ENCODE results near the gene PKHD1. TPM values are rescaled to one million over a fixed set of nuclear protein-coding genes. Genes with fewer than 3 reads are reported as not detected.

The PKHD1 gene
- total RNA-seq, 1 experiment from 2014 or later = not detected

GRCh38 chr6:51617751-51618150 is 469.7 kb downstream of the PKHD1 start:
- Mint-ChIP-seq H3K9me3 (ENCODE audit: unreplicated experiment) (no peaks in the 10 kb centered on the region), H3K4me1 (ENCODE audit: insufficient read depth, unreplicated experiment) (peaks cover 12% of the 10 kb centered on the region), H3K4me3 (ENCODE audit: unreplicated experiment) (no peak overlapping the region), H3K27ac (ENCODE audit: low read depth, unreplicated experiment) (no peak overlapping the region), H3K27me3 (ENCODE audit: insufficient read depth, unreplicated experiment) (no peaks in the 10 kb centered on the region), H3K36me3 (ENCODE audit: insufficient read depth, unreplicated experiment) (no peaks in the 10 kb centered on the region)
- POLR2A ChIA-PET = interaction anchor here (0.6 kb wide), 1 partner anchor 218 kb away, joined by 3 read pairs; no protein-coding TSS in a partner anchor
- CTCF ChIA-PET = interaction anchor here (0.9 to 2.0 kb wide), 6 partner anchors 14 to 120 kb away, joined by 3 to 5 read pairs (median 4); no protein-coding TSS in a partner anchor
- DNase-seq (ENCODE audit: unreplicated experiment) = no peak
- no peak for TF ChIP-seq CTCF (IDR thresholded peaks at IDR 0.05; ENCODE audit: unreplicated experiment)
- no TSS peak for BruUV-seq (replicated peaks)
- intact Hi-C loops (cut with micrococcal nuclease) = no loop called here

- Mint-ChIP-seq H3K4me3 (ENCODE audit: unreplicated experiment) (no peak overlapping the region), H3K36me3 (ENCODE audit: insufficient read depth, unreplicated experiment) (no peaks in the 10 kb centered on the region), H3K9me3 (ENCODE audit: unreplicated experiment) (no peaks in the 10 kb centered on the region), H3K27me3 (ENCODE audit: insufficient read depth, unreplicated experiment) (no peaks in the 10 kb centered on the region), H3K4me1 (ENCODE audit: insufficient read depth, unreplicated experiment) (peaks cover 12% of the 10 kb centered on the region), H3K27ac (ENCODE audit: low read depth, unreplicated experiment) (no peak overlapping the region)
- no TSS peak for BruUV-seq (replicated peaks)
- intact Hi-C loops (cut with micrococcal nuclease) = no loop called here
- no peak for DNase-seq (ENCODE audit: unreplicated experiment)
- ChIA-PET CTCF (interaction anchor here (0.6 to 1.6 kb wide), 6 partner anchors 15 to 855 kb away, joined by 3 to 5 read pairs (median 4); no protein-coding TSS in a partner anchor), POLR2A (interaction anchor here (0.6 to 1.0 kb wide), 2 partner anchors 15 to 188 kb away, joined by 3 read pairs; no protein-coding TSS in a partner anchor)
- TF ChIP-seq CTCF (IDR thresholded peaks at IDR 0.05; ENCODE audit: unreplicated experiment) = no peak
Observed at GRCh38 chr6:51616243-51616642, 471.2 kb downstream of the PKHD1 start.

GRCh38 chr6:51614725-51615124 is 472.7 kb downstream of the PKHD1 start:
- no peak for DNase-seq (ENCODE audit: unreplicated experiment)
- ChIA-PET CTCF (no interaction called here), POLR2A (no interaction called here)
- no TSS peak for BruUV-seq (replicated peaks)
- intact Hi-C loops (cut with micrococcal nuclease) = no loop called here
- TF ChIP-seq CTCF (IDR thresholded peaks at IDR 0.05; ENCODE audit: unreplicated experiment) = no peak
- H3K4me3 Mint-ChIP-seq (ENCODE audit: unreplicated experiment) = no peak overlapping the region
- no peaks in the 10 kb centered on the region for H3K27me3 Mint-ChIP-seq (ENCODE audit: insufficient read depth, unreplicated experiment)
- H3K36me3 Mint-ChIP-seq (ENCODE audit: insufficient read depth, unreplicated experiment) = no peaks in the 10 kb centered on the region
- H3K4me1 Mint-ChIP-seq (ENCODE audit: insufficient read depth, unreplicated experiment) = peaks cover 6% of the 10 kb centered on the region
- no peak overlapping the region for H3K27ac Mint-ChIP-seq (ENCODE audit: low read depth, unreplicated experiment)
- no peaks in the 10 kb centered on the region for H3K9me3 Mint-ChIP-seq (ENCODE audit: unreplicated experiment)

- Mint-ChIP-seq H3K4me3 (ENCODE audit: unreplicated experiment) (no peak overlapping the region), H3K4me1 (ENCODE audit: insufficient read depth, unreplicated experiment) (peaks cover 6% of the 10 kb centered on the region)
- no peak for DNase-seq (ENCODE audit: unreplicated experiment)
Observed at GRCh38 chr6:51613558-51613957, 473.9 kb downstream of the PKHD1 start.

More at GRCh38 chr6:51613558-51613957, 473.9 kb downstream of the PKHD1 start:
- no peak for TF ChIP-seq CTCF (IDR thresholded peaks at IDR 0.05; ENCODE audit: unreplicated experiment)
- Mint-ChIP-seq H3K9me3 (ENCODE audit: unreplicated experiment) (no peaks in the 10 kb centered on the region), H3K27ac (ENCODE audit: low read depth, unreplicated experiment) (no peak overlapping the region), H3K27me3 (ENCODE audit: insufficient read depth, unreplicated experiment) (no peaks in the 10 kb centered on the region), H3K36me3 (ENCODE audit: insufficient read depth, unreplicated experiment) (no peaks in the 10 kb centered on the region)
- POLR2A ChIA-PET = no interaction called here
- intact Hi-C loops (cut with micrococcal nuclease) = no loop called here
- CTCF ChIA-PET = no interaction called here
- no TSS peak for BruUV-seq (replicated peaks)

Data from MCF 10A (cell line).